ENCODE data around the gene ITIH4. TPM values are rescaled to one million over a fixed set of nuclear protein-coding genes. Genes with fewer than 3 reads are reported as not detected.

Gene ITIH4
- total and polyA plus RNA-seq, 4 donors: 4.5 to 33.8 (median 12.0) TPM

DNA sequence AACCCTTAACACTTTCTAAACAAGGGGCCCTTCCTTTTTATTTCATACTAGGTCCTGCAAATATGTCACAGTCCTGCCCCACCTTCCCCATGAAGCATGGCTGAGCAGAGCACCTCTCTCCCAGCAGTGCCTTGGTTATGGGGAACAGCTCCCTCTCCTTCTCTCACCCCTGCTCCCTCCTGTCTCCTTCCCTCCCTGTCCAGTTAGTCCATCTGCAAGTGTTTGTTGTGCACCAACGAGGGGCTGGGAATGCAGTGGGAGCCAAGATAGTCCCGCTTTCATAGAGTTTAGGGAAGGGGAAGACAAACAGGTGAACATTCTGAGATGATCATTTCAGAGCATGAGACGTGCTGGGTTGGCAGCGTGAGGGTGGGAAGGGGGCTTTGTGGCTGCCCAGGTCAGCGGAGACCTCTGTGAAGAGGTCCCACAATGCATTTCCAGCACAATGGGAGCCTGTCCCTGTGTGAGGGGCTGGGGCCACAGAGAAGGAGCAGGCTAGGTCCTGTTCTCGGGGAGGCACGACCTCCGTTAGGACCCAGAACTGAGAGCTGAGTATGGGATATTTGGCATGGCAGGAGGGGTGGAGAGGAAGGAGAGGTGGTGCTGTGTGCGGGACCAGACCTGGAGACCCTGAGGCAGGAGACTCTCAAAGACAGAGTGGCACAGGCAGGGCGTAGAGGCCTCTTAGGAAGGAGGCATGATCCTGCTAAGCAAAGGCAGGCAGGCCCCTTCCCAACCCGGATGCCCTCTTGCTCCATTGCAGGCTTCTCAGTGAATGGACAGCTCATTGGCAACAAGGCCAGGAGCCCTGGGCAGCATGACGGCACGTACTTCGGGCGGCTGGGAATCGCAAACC lies 41.4 kb downstream of the ITIH4 start:
- TF ChIP-seq, protein P1, sequence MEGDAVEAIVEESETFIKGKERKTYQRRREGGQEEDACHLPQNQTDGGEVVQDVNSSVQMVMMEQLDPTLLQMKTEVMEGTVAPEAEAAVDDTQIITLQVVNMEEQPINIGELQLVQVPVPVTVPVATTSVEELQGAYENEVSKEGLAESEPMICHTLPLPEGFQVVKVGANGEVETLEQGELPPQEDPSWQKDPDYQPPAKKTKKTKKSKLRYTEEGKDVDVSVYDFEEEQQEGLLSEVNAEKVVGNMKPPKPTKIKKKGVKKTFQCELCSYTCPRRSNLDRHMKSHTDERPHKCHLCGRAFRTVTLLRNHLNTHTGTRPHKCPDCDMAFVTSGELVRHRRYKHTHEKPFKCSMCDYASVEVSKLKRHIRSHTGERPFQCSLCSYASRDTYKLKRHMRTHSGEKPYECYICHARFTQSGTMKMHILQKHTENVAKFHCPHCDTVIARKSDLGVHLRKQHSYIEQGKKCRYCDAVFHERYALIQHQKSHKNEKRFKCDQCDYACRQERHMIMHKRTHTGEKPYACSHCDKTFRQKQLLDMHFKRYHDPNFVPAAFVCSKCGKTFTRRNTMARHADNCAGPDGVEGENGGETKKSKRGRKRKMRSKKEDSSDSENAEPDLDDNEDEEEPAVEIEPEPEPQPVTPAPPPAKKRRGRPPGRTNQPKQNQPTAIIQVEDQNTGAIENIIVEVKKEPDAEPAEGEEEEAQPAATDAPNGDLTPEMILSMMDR (IDR thresholded peaks at IDR 0.05; ENCODE audit: control extremely low read depth, extremely low read depth): no peak
- H3K9me3 ChIP-seq (ENCODE audit: control insufficient read depth in 4 of 4, insufficient read depth in 3 of 4, low read length in 3 of 4): no peaks in the 10 kb centered on the region
- no peak for DNase-seq
- no peak for ATAC-seq (ENCODE audit: insufficient read depth, low FRiP score)
- no peak overlapping the region for H3K4me3 ChIP-seq
- H3K36me3 ChIP-seq (ENCODE audit: control insufficient read depth in 4 of 4, insufficient read depth in 4 of 4, low read length in 4 of 4): no peaks in the 10 kb centered on the region
- WGBS, 2 donors: 82 to 90% methylated on average over 16 of the region's 16 CpGs
- H3K27me3 ChIP-seq (ENCODE audit: control insufficient read depth in 3 of 3, insufficient read depth in 3 of 3, low read length in 2 of 3): no peaks in the 10 kb centered on the region
- H3K4me1 ChIP-seq (ENCODE audit: control insufficient read depth in 5 of 5, insufficient read depth in 5 of 5, low read length in 5 of 5): no peaks in the 10 kb centered on the region
- H3K9ac ChIP-seq (ENCODE audit: insufficient read depth in 1 of 2, low read length in 2 of 2): no peak overlapping the region
- H3K27ac ChIP-seq (ENCODE audit: low read depth in 1 of 2, low read length in 1 of 2): no peak overlapping the region

DNA sequence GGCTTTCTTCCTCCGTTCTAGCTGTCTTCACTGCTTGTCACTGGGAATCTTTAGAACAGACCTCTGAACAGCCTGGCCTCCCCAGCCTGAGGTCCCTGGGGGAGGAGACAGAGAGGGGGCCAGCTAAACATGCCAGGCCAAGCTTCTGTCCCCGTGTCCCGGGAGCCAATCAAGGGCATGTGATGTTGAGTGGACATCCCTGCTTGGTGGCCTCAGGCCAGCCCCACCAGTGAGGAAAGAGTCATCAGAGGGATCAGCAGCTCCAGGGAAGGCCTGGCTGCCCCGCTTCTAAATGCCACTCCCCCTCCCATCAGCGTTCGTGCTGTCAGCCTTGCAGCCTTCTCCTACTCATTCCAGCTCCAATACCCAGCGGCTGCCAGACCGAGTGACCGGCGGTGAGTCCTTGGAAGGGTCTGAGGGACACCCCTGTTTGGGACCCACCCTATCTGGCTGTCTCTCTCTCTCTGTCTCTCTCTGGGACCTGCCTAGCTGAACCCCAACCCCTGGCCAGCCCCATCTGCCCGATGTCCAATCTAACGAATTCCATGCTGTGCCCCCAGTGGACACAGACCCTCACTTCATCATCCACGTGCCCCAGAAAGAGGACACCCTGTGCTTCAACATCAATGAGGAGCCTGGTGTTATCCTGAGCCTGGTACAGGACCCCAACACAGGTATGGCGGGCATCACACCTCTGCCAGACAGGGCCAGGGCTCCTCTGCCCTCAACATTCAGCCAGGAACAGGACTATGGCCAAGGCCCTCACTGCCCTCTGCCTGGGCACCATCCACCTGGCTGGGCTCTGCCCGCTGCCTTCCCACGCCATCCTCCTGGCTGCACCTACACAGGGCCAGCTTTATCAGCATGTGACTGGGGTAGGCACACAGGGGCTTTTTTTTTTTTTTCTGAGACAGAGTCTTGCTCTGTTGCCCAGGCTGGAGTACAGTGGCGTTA lies 42.5 kb downstream of the ITIH4 start:
- Histone ChIP-seq H3K36me3 (ENCODE audit: control insufficient read depth in 4 of 4, insufficient read depth in 4 of 4, low read length in 4 of 4) (no peaks in the 10 kb centered on the region), H3K27ac (ENCODE audit: low read depth in 1 of 2, low read length in 1 of 2) (no peak overlapping the region), H3K9ac (ENCODE audit: insufficient read depth in 1 of 2, low read length in 2 of 2) (no peak overlapping the region), H3K27me3 (ENCODE audit: control insufficient read depth in 3 of 3, insufficient read depth in 3 of 3, low read length in 2 of 3) (no peaks in the 10 kb centered on the region), H3K4me1 (ENCODE audit: control insufficient read depth in 5 of 5, insufficient read depth in 5 of 5, low read length in 5 of 5) (no peaks in the 10 kb centered on the region), H3K9me3 (ENCODE audit: control insufficient read depth in 4 of 4, insufficient read depth in 3 of 4, low read length in 3 of 4) (no peaks in the 10 kb centered on the region), H3K4me3 (no peak overlapping the region)
- 75 to 85% methylated on average over 17 of the region's 17 CpGs for WGBS, 2 donors
- ATAC-seq (ENCODE audit: insufficient read depth, low FRiP score): no peak
- TF ChIP-seq, protein P1 (IDR thresholded peaks at IDR 0.05; ENCODE audit: control extremely low read depth, extremely low read depth): no peak
- peak in 1 of 3 donors; percentile 30 for DNase-seq

DNA sequence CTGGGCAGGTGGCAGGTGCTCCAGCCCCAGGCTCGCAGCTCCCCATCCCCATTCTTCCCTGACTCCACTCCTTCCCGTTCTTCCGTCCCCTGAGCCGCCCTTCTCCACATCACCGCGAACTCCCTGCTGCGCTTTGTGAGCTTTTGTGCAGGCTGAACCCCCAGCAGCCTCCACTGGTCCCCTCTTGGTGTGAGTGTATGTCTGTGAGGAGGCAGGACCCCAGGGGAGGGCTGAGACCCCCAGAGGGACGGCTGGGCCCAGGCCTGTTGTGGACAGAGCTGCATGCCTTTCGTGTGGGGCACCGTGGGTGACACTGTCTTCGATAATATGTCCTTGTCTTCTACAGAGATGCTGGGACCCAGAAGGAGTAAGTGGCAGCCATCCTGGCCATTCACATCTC lies 43.2 kb downstream of the ITIH4 start:
- H3K9me3 ChIP-seq (ENCODE audit: control insufficient read depth in 4 of 4, insufficient read depth in 3 of 4, low read length in 3 of 4): no peaks in the 10 kb centered on the region
- no peaks in the 10 kb centered on the region for H3K4me1 ChIP-seq (ENCODE audit: control insufficient read depth in 5 of 5, insufficient read depth in 5 of 5, low read length in 5 of 5)
- TF ChIP-seq, protein P1 (IDR thresholded peaks at IDR 0.05; ENCODE audit: control extremely low read depth, extremely low read depth): no peak
- ATAC-seq (ENCODE audit: insufficient read depth, low FRiP score) (no peak), DNase-seq (no peak)
- no peak overlapping the region for H3K9ac ChIP-seq (ENCODE audit: insufficient read depth in 1 of 2, low read length in 2 of 2)
- H3K27ac ChIP-seq (ENCODE audit: low read depth in 1 of 2, low read length in 1 of 2): no peak overlapping the region
- H3K27me3 ChIP-seq (ENCODE audit: control insufficient read depth in 3 of 3, insufficient read depth in 3 of 3, low read length in 2 of 3): no peaks in the 10 kb centered on the region
- 82 to 90% methylated on average over 11 of the region's 11 CpGs for WGBS, 2 donors
- no peaks in the 10 kb centered on the region for H3K36me3 ChIP-seq (ENCODE audit: control insufficient read depth in 4 of 4, insufficient read depth in 4 of 4, low read length in 4 of 4)
- H3K4me3 ChIP-seq: no peak overlapping the region

Data from lung (tissue), 12 donors.